ENCODE results near the gene ZBTB44.

The ZBTB44 gene, protein sequence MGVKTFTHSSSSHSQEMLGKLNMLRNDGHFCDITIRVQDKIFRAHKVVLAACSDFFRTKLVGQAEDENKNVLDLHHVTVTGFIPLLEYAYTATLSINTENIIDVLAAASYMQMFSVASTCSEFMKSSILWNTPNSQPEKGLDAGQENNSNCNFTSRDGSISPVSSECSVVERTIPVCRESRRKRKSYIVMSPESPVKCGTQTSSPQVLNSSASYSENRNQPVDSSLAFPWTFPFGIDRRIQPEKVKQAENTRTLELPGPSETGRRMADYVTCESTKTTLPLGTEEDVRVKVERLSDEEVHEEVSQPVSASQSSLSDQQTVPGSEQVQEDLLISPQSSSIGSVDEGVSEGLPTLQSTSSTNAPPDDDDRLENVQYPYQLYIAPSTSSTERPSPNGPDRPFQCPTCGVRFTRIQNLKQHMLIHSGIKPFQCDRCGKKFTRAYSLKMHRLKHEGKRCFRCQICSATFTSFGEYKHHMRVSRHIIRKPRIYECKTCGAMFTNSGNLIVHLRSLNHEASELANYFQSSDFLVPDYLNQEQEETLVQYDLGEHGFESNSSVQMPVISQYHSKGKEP

GRCh38 chr11:130314750-130315285 lies at the start of gene ZBTB44:
ZBTB44 (minus strand) TSS chr11:130314917; CDS start chr11:130261873, 53,044 bp downstream.
- TF ChIP-seq, protein P1, sequence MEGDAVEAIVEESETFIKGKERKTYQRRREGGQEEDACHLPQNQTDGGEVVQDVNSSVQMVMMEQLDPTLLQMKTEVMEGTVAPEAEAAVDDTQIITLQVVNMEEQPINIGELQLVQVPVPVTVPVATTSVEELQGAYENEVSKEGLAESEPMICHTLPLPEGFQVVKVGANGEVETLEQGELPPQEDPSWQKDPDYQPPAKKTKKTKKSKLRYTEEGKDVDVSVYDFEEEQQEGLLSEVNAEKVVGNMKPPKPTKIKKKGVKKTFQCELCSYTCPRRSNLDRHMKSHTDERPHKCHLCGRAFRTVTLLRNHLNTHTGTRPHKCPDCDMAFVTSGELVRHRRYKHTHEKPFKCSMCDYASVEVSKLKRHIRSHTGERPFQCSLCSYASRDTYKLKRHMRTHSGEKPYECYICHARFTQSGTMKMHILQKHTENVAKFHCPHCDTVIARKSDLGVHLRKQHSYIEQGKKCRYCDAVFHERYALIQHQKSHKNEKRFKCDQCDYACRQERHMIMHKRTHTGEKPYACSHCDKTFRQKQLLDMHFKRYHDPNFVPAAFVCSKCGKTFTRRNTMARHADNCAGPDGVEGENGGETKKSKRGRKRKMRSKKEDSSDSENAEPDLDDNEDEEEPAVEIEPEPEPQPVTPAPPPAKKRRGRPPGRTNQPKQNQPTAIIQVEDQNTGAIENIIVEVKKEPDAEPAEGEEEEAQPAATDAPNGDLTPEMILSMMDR (conservative IDR thresholded peaks at IDR 0.05; ENCODE audit: low read depth, low read length): no peak
- peak within 1 kb of the TSS; percentile 81 for H3K4me3 ChIP-seq (ENCODE audit: low read length)
- DNase-seq (ENCODE audit: low read depth): peak; percentile 48

DNA sequence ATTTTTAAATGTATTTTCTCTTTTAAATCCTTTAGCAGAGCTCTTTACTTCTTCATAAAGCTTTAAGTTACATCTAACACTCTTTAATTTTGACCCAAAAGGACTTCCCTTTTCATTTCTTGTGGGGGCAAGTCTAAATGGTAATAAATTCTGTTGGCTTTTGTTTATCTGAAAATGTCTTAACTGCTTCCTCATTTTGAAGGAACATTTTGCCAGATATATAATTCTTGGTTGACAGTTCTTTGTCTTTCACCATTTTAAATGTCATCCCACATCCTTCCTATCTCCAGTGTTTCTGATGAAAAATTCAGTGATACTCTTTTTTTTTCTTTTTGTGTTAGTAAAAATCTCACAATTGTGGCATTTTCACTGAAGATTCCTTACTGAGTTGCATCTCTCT lies 44.7 kb upstream of the ZBTB44 start:
- no peak for DNase-seq (ENCODE audit: low read depth)
- TF ChIP-seq, protein P1 (conservative IDR thresholded peaks at IDR 0.05; ENCODE audit: low read depth, low read length): no peak
- no peak overlapping the region for H3K4me3 ChIP-seq (ENCODE audit: low read length)

DNA sequence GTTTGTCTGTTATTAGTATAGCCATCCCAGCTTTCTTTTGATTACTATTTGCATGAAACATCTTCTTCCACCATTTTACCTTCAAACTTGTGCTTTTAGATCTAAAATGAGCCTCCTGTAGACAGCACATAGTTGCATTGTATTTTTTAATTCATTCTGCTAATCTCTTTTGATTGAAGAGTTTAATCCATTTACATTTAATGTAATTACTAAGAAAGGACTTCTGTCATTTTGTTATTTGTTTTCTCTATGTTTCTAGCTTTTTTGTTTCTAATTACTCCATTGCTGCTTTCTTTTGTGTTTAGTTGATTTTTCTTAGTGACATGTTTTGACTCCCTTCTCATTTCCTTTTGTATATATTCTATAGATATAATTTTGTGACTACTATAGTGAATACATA lies 43.7 kb upstream of the ZBTB44 start:
- no peak for DNase-seq (ENCODE audit: low read depth)
- H3K4me3 ChIP-seq (ENCODE audit: low read length): no peak overlapping the region
- TF ChIP-seq, protein P1 (conservative IDR thresholded peaks at IDR 0.05; ENCODE audit: low read depth, low read length): no peak

DNA sequence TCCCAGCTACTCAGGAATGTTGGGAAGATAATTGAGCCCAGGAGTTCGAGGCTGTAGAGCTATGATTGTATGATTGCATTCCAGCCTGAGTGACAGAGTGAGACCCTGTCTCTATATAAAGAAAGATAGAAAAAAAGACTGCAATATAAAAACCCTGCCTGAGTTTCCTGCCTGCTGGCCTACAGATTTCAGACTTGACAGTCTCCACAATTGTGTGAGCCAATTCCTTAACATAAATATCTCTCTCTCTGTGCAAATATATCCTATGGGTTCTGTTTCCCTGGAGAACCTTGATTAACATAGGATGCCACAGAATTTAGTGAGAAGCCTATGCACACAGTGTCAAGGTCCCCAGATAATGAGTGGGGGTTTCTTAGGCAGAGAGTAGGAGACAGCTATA lies 32.5 kb upstream of the ZBTB44 start:
- TF ChIP-seq, protein P1 (conservative IDR thresholded peaks at IDR 0.05; ENCODE audit: low read depth, low read length): no peak
- no peak overlapping the region for H3K4me3 ChIP-seq (ENCODE audit: low read length)
- DNase-seq (ENCODE audit: low read depth): no peak

GRCh38 chr11:130344841-130345240 lies 30.1 kb upstream of the ZBTB44 start:
- H3K4me3 ChIP-seq (ENCODE audit: low read length): no peak overlapping the region
- no peak for DNase-seq (ENCODE audit: low read depth)
- TF ChIP-seq, protein P1 (conservative IDR thresholded peaks at IDR 0.05; ENCODE audit: low read depth, low read length): no peak

GRCh38 chr11:130340671-130341319 lies 26.1 kb upstream of the ZBTB44 start:
- no peak for DNase-seq (ENCODE audit: low read depth)
- TF ChIP-seq, protein P1 (conservative IDR thresholded peaks at IDR 0.05; ENCODE audit: low read depth, low read length): no peak
- H3K4me3 ChIP-seq (ENCODE audit: low read length): no peak overlapping the region
